Measurements from ENCODE around the gene SPATA21.
"Not testable (repeated sequence)": the region's sequence is repeated elsewhere in the genome, so short reads cannot be mapped to it uniquely, and the experiment has no call there.

SPATA21 gene

DNA sequence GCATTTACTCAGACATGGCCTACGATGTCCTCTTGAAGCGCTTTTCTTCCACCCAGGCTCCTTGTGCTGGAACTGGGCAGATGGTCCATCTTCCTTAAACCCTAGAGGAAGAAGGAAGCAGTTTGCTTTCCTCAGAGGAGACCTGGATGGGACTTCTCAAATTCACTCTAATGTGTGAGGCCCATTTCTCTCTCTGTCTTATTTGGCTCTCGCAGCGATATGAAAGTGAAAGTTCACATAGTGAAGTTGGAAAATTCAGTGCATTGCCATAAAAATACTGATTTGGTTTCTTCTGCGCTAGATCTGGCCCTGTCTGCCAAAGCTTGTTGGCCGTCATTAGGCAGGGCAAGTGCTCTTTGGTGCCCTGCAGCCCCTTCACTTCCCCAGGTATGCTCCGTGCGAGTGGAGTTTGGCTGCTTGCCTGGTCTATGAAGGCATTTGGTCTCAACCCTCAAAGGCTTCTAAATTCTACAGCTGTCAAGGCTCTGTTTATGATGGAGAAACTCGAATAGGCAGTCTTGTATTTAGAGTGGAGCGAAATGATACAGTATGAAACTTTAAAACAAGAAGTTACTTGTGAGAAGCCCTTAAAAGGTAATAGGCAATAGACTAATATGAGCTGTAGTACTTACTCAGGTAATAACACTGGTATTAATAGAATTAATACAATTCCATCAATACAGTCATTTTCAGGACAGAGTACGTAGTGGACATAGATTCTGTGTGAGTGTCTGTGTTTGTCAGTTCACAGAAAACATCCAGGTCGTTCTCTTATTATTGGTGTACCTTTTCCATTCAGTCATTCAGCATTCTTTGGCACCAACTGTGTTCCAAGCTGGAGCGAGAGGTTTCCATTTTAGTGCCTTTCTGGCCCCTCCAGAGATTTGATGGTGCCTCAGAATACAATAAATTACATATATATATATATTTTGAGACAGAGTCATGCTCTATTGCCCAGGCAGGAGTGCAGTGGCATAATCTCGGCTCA, 49.7 kb downstream of the SPATA21 start:
- FAIRE-seq (no peak), DNase-seq (ENCODE audit: insufficient read length, low spot score) (no peak)

- FAIRE-seq: no peak
- DNase-seq (ENCODE audit: insufficient read length, low spot score): peak; percentile 70
Observed at GRCh38 chr1:16386454-16387113, 50.6 kb downstream of the SPATA21 start.

- DNase-seq (ENCODE audit: insufficient read length, low spot score) (no peak), FAIRE-seq (no peak)
Observed at GRCh38 chr1:16385659-16386453, 51.4 kb downstream of the SPATA21 start.

- FAIRE-seq: no peak
- DNase-seq (ENCODE audit: insufficient read length, low spot score): no peak
Observed at GRCh38 chr1:16383888-16384287, 53.3 kb downstream of the SPATA21 start.

DNA sequence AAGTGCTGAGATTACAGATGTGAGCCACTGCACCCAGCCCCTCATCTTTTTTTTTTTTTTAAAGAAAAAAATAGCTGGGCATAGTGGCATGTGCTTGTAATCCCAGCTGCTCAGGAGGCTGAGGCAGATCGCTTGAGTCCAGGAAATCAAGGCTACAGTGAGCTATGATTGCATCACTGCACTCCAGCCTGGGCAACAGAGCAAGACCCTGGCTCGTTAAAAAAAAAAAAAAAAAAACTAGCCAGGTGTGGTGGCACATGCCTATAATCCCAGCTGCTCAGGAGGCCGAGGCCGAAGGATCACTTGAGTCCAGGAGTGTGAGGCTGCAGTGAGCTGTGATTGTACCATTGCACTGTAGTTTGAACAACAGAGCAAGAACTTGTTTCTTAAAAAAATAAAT, 56.4 kb downstream of the SPATA21 start:
- DNase-seq (ENCODE audit: insufficient read length, low spot score) (no peak), FAIRE-seq (no peak)

GRCh38 chr1:16378443-16378842, 58.8 kb downstream of the SPATA21 start:
- DNase-seq (ENCODE audit: insufficient read length, low spot score) (no peak), FAIRE-seq (no peak)

GRCh38 chr1:16376971-16377370, 60.3 kb downstream of the SPATA21 start:
- FAIRE-seq: no peak
- no peak for DNase-seq (ENCODE audit: insufficient read length, low spot score)

DNA sequence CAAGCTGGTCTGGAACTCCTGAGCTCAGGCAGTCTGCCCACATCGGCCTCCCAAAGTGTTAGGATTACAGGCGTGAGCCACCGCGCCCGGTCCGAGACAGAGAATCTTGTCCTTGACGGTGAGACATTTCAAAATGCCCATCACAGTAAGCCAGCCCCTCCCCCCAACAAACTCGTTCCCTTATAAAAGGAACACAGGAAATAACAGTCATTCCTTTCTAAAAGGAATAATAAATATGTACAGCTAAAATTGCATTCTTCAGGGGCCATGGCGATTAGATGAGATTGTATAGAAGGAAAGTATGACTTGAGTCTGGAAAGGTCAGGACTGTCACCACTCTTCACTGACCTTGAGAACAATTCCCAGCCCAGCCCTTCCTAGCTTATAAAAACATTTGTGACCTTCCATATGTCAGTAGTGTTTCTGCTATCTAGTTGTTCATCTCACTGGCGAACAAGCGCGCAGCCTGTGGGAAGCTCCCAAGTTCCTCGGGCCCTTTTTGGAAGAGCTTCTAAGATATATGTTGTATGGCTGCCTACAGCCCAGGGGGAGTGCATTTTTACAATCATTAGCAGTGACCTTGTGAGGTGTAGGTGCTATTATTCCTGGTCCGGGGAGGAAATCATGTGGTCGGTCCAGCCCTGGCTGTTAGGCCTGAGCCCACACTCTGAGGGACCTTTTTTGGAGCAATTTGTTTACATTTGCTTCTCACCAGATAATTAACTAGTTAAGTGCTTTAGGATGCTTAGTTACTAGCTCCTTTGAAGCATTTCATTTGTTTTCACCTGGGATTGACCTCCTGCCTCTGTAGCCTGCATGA, 61.5 kb downstream of the SPATA21 start:
- DNase-seq (ENCODE audit: insufficient read length, low spot score): no peak
- FAIRE-seq: no peak

GRCh38 chr1:16374266-16374665, 63.0 kb downstream of the SPATA21 start:
- no peak for FAIRE-seq

DNA sequence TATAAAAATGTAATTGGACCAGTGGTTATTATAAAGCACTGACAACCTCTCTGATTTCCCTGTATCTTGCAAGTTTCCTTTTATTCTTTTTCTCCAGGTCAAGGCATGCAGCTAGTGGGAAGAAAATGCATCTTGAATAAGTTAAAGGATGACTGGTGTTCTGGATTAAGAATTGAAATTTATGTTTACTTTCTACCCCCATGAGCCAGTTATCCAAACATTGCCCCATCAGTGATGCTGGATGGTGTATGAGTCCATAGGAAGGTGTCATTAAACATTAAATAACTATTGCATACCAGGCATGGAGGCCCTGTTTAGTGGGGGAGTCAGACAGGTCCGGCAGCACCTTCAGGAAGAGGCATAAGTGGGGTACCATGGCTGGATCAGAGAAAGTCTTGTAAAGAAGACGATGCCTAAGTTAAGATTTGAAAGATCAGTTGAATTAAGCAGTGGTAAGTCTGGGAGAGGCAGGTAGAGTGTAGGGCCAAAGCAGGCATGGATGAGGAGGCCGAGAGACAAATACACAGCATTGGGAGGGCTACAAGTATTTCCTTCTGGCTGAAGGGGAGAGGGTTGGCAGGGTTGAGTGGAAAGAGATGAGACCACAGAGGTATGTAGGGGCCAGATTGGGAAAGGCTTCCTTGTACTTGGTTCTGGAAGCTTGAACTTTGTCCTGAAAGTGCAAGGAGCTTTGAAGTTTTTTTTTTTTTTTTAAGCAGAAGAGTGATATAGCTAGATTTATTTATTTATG, 64.5 kb downstream of the SPATA21 start:
- FAIRE-seq: no peak
- no peak for DNase-seq (ENCODE audit: insufficient read length, low spot score)

More at GRCh38 chr1:16374266-16374665, 63.0 kb downstream of the SPATA21 start:
- no peak for DNase-seq (ENCODE audit: insufficient read length, low spot score)

DNA sequence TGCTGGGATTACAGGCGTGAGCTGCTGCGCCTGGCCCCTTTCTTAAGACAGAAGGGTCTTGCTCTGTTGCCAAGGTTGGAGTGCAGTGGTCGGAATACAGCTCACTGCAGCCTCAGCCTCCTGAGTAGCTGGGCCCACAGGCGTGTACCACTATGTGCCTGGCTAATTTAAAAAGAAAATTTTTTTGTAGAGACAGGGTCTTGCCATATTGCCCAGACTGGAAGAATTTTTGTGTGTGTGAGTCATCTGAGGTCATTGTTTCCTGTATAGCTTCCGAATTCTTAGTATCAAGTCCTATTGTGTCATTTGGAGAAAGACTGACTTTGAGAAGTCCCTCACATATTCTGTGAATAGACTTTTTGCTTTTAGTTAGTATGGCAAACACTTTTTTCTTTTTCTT, 65.5 kb downstream of the SPATA21 start:
- DNase-seq (ENCODE audit: insufficient read length, low spot score) (no peak), FAIRE-seq (no peak)

GRCh38 chr1:16369821-16370220, 67.4 kb downstream of the SPATA21 start:
- FAIRE-seq (no peak), DNase-seq (ENCODE audit: insufficient read length, low spot score) (no peak)

GRCh38 chr1:16367968-16368890, 69.0 kb downstream of the SPATA21 start:
- DNase-seq (ENCODE audit: insufficient read length, low spot score) (no peak), FAIRE-seq (no peak)

GRCh38 chr1:16367258-16367967, 69.8 kb downstream of the SPATA21 start:
- FAIRE-seq: no peak
- no peak for DNase-seq (ENCODE audit: insufficient read length, low spot score)

DNA sequence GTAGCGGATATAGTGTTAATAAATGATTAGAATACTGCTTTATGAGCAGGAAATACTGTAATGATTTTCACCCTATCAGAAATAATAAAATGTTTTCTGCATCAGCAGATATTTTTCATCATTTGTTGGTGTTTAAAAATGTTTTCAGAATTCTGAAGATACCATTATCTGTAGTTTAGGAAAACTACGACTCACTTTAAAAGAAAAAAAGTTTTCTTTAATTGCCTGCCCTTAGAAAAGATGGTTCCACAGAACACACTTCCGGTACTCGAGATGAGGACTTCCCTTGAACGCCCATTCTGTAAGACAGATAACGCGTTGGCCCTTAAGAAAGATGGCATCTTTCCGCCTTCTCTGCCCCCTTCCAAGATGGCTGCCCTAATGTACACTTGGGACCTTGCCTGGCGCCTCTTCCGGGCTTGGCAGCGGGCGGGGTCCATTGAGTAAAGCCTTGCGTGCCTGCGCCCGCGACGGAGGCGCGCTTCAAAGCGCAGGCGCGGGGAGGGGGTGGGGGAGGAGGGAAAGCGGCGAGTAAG, 70.4 kb downstream of the SPATA21 start, which contains the start of gene SZRD1:
TSS of gene SZRD1 (plus strand) at position 521 of the 536 bp plus-strand sequence. CDS start 16 bp downstream, outside the sequence.
- FAIRE-seq (peak; percentile 87), DNase-seq (ENCODE audit: insufficient read length, low spot score) (peak; percentile 86)

- not testable (repeated sequence) for FAIRE-seq; DNase-seq (ENCODE audit: insufficient read length, low spot score)
Observed at GRCh38 chr1:16365146-16365498, 72.1 kb downstream of the SPATA21 start.

DNA sequence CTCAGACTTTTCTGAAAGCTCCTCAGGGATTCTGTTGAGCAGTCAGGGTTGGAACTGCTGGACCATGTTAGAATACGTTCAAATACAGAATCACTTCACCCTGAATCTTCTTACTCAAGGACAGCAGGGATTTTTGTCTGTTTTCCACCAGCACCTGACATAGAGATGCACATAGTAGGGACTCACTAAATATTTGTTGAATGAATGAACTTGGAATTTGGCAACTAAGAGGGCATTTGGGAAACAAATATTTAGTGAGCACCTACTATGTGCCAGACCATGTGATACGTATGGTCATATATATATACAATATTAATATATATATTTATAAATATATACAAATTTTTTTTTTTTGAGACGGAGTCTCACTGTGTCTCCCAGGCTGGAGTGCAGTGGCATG, 80.4 kb downstream of the SPATA21 start:
- FAIRE-seq (no peak), DNase-seq (ENCODE audit: insufficient read length, low spot score) (no peak)
